Panc1 (cell line): ENCODE data around the gene PLCB4. TPM values are rescaled to one million over a fixed set of nuclear protein-coding genes. Genes with fewer than 3 reads are reported as not detected.

Experiments used
- ATAC-seq: fragments of 200-7000 bp; cut with Tn5 transposase; 2 replicates; pipeline ENCODE4 v1.9.1; 2020; ENCODE audit warnings: mild to moderate bottlenecking, moderate library complexity
- BruUV-seq: library from RNA; stranded (reverse); fragments of 400-500 nt; replicated peaks from 2 replicates; lab custom pipeline; 2021; lab: Mats Ljungman, UMichigan
- CTCF ChIA-PET: fragments of 300-600 bp; sonication (Branson Sonifier 250); formaldehyde crosslinking; loops from one replicate; lab custom pipeline; 2022; ENCODE audit warnings: antibody characterized with exemption; lab: Charles Lee
- POLR2A ChIA-PET: fragments of 300-600 bp; sonication (Branson Sonifier 250); formaldehyde crosslinking; loops from one replicate; lab custom pipeline; 2022; ENCODE audit warnings: antibody characterized with exemption; lab: Charles Lee
- DNase-seq: peaks from one replicate; pipeline ENCODE4 v3.0.0-alpha.2; 2010; ENCODE audit warnings: low read depth, low spot score
- H3K27ac ChIP-seq: 2 replicates; pipeline ENCODE4 v1.5.1; 2011; ENCODE audit warnings: mild to moderate bottlenecking, low read length, inconsistent platforms
- H3K27me3 ChIP-seq: fragments of 200-500 bp; sonication (Bioruptor generic); 2 replicates; pipeline ENCODE4 v1.6.0; 2014; ENCODE audit warnings: low read length, inconsistent platforms; ENCODE audit not compliant: control insufficient read depth, insufficient read depth
- H3K36me3 ChIP-seq: fragments of 200-500 bp; sonication (Bioruptor generic); 2 replicates; pipeline ENCODE4 v1.5.1; 2014; ENCODE audit warnings: inconsistent platforms, mild to moderate bottlenecking, low read length, moderate library complexity; ENCODE audit not compliant: control insufficient read depth, insufficient read depth
- H3K4me1 ChIP-seq: 2 replicates; pipeline ENCODE4 v1.5.1; 2011; ENCODE audit warnings: inconsistent platforms, mild to moderate bottlenecking, low read length, moderate library complexity; ENCODE audit not compliant: control insufficient read depth, insufficient read depth
- H3K4me3 ChIP-seq, 2 experiments: 2 replicates each; pipeline ENCODE4 v1.5.1; 2011 to 2012; ENCODE audit warnings: low read depth in 2 of 2, low read length in 2 of 2, mild to moderate bottlenecking in 2 of 2, inconsistent platforms in 1 of 2, moderate library complexity in 1 of 2
- H3K9me3 ChIP-seq: fragments of 200-500 bp; sonication (Bioruptor generic); 2 replicates; pipeline ENCODE4 v1.5.1; 2014; ENCODE audit warnings: low read depth, mild to moderate bottlenecking, inconsistent platforms, low read length, moderate library complexity; ENCODE audit not compliant: control insufficient read depth, insufficient read depth
- POLR2AphosphoS5 ChIP-seq: IDR thresholded peaks from 2 replicates; pipeline ENCODE4 v1.6.1; 2012; ENCODE audit warnings: mild to moderate bottlenecking, low read depth, low read length, moderate library complexity
- SIN3A ChIP-seq: IDR thresholded peaks from 2 replicates; pipeline ENCODE4 v1.6.1; 2012; ENCODE audit warnings: low read depth, mild to moderate bottlenecking, low read length, moderate library complexity, borderline replicate concordance; ENCODE audit not compliant: insufficient read depth
- TCF7L2 ChIP-seq: IDR thresholded peaks from 2 replicates; pipeline ENCODE4 v1.6.1; 2011; ENCODE audit warnings: mild to moderate bottlenecking, low read depth, low read length, inconsistent platforms
- in situ Hi-C: cut with HindIII; loops from 2 replicates; pipeline ENCODE4 v1.10.0; 2016; ENCODE audit warnings: low sequenced_read_pairs, low pct_unique_long_range_greater_than_20kb
- intact Hi-C: fragments of 100-400 bp; cut with micrococcal nuclease; formaldehyde crosslinking; loops from one replicate; pipeline ENCODE4 v1.10.0; 2022; ENCODE audit not compliant: unreplicated experiment
- total RNA-seq: library from RNA; stranded (reverse); gene quantifications from one replicate; pipeline ENCODE4 v1.2.1, GENCODE V29; 2021; ENCODE audit not compliant: unreplicated experiment
- TF ChIP-seq, protein P1 (sequence below): fragments of 450-650 bp; IDR thresholded peaks from 2 replicates; pipeline ENCODE4 v1.5.1; 2017; ENCODE audit warnings: mild to moderate bottlenecking
- TF ChIP-seq, protein P2 (sequence below), 2 experiments: IDR thresholded peaks; 2 replicates each; pipeline ENCODE4 v1.6.1; 2011 to 2012; ENCODE audit warnings: low read depth in 2 of 2, control low read depth in 1 of 2, low read length in 1 of 2, mild to moderate bottlenecking in 1 of 2, moderate library complexity in 1 of 2; ENCODE audit not compliant: insufficient read depth in 1 of 2

PLCB4 gene
- total RNA-seq, 1 experiment from 2014 or later, result 1.5 TPM

GRCh38 chr20:9200620-9201019 is 131.7 kb downstream of the PLCB4 start:
- H3K36me3 ChIP-seq, result no peaks in the 10 kb centered on the region
- no TSS peak for BruUV-seq

DNA sequence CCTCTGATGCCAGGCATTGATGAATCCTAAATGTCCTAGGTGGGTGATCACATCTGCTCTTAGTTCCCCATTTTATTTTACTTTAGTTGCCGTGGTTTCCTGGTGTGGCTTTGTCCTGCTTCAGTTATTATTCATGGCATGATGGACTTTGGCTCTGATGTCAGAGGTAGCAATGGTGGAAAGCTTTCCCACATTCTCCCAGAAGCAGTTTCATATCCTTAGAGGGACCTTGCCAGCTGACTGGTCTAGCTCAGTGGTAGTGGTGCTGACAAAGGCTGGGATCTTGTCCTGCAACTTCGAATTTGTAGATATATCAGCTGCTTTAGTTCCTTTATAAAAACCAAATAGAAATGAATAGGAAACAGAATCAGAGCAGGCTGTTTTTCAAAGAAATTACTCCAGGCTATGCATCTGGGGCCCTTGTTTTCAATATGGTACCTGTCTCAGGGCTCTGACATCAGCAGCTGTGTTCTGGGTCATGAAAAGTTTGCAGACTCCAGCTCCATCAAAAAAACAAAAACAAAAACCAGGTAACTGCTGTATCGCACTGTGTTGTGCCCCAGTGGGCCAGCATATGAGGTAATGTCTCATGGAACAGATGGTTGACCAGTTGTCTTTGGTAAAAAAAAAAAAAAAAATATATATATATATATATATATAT is 133.7 kb downstream of the PLCB4 start:
- TF ChIP-seq TCF7L2 (no peak), POLR2AphosphoS5 (no peak), SIN3A (no peak)
- TF ChIP-seq, protein P1, sequence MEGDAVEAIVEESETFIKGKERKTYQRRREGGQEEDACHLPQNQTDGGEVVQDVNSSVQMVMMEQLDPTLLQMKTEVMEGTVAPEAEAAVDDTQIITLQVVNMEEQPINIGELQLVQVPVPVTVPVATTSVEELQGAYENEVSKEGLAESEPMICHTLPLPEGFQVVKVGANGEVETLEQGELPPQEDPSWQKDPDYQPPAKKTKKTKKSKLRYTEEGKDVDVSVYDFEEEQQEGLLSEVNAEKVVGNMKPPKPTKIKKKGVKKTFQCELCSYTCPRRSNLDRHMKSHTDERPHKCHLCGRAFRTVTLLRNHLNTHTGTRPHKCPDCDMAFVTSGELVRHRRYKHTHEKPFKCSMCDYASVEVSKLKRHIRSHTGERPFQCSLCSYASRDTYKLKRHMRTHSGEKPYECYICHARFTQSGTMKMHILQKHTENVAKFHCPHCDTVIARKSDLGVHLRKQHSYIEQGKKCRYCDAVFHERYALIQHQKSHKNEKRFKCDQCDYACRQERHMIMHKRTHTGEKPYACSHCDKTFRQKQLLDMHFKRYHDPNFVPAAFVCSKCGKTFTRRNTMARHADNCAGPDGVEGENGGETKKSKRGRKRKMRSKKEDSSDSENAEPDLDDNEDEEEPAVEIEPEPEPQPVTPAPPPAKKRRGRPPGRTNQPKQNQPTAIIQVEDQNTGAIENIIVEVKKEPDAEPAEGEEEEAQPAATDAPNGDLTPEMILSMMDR, result no peak
- TF ChIP-seq, protein P2, sequence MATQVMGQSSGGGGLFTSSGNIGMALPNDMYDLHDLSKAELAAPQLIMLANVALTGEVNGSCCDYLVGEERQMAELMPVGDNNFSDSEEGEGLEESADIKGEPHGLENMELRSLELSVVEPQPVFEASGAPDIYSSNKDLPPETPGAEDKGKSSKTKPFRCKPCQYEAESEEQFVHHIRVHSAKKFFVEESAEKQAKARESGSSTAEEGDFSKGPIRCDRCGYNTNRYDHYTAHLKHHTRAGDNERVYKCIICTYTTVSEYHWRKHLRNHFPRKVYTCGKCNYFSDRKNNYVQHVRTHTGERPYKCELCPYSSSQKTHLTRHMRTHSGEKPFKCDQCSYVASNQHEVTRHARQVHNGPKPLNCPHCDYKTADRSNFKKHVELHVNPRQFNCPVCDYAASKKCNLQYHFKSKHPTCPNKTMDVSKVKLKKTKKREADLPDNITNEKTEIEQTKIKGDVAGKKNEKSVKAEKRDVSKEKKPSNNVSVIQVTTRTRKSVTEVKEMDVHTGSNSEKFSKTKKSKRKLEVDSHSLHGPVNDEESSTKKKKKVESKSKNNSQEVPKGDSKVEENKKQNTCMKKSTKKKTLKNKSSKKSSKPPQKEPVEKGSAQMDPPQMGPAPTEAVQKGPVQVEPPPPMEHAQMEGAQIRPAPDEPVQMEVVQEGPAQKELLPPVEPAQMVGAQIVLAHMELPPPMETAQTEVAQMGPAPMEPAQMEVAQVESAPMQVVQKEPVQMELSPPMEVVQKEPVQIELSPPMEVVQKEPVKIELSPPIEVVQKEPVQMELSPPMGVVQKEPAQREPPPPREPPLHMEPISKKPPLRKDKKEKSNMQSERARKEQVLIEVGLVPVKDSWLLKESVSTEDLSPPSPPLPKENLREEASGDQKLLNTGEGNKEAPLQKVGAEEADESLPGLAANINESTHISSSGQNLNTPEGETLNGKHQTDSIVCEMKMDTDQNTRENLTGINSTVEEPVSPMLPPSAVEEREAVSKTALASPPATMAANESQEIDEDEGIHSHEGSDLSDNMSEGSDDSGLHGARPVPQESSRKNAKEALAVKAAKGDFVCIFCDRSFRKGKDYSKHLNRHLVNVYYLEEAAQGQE (IDR thresholded peaks at IDR 0.05; ENCODE audit: insufficient read depth in 1 of 2, low read depth in 2 of 2, low read length in 1 of 2), result no peak
- POLR2A ChIA-PET, result no interaction called here
- in situ Hi-C loops (no loop called here), intact Hi-C loops (no loop called here)
- ATAC-seq (no peak), DNase-seq (no peak)
- H3K27ac ChIP-seq, result no peak overlapping the region
- no peaks in the 10 kb centered on the region for H3K27me3 ChIP-seq
- BruUV-seq, result no TSS peak
- H3K4me3 ChIP-seq, result no peak overlapping the region
- no peaks in the 10 kb centered on the region for H3K36me3 ChIP-seq
- CTCF ChIA-PET, result no interaction called here
- no peaks in the 10 kb centered on the region for H3K4me1 ChIP-seq
- H3K9me3 ChIP-seq, result no peaks in the 10 kb centered on the region

More at GRCh38 chr20:9200620-9201019, 131.7 kb downstream of the PLCB4 start:
- H3K27me3 ChIP-seq, result no peaks in the 10 kb centered on the region
- TF ChIP-seq POLR2AphosphoS5 (no peak), SIN3A (no peak), TCF7L2 (no peak)
- TF ChIP-seq, protein P1, result no peak
- TF ChIP-seq, protein P2 (IDR thresholded peaks at IDR 0.05; ENCODE audit: insufficient read depth in 1 of 2, low read depth in 2 of 2, low read length in 1 of 2), result no peak
- H3K4me1 ChIP-seq, result no peaks in the 10 kb centered on the region
- no peak for ATAC-seq
- no peak for DNase-seq
- CTCF ChIA-PET, result no interaction called here
- H3K4me3 ChIP-seq, result no peak overlapping the region
- no peak overlapping the region for H3K27ac ChIP-seq
- no peaks in the 10 kb centered on the region for H3K9me3 ChIP-seq
- in situ Hi-C loops (no loop called here), intact Hi-C loops (no loop called here)
- POLR2A ChIA-PET, result no interaction called here
